Measurements from ENCODE around the gene CLDN20. TPM values are rescaled to one million over a fixed set of nuclear protein-coding genes. Genes with fewer than 3 reads are reported as not detected.
A peak's percentile ranks its signal among the peaks of the same experiment; 100 is the strongest.

Gene CLDN20
- total and polyA plus RNA-seq, 10 of the 15 experiments (the other 5 are each of a cell fraction or from before 2014, with no cell fraction given), result 0.13 to 0.23 TPM; not detected in 8

- FAIRE-seq, result peak; percentile 61
- RAD21 ChIA-PET (ENCODE audit: unreplicated experiment), result interaction anchor here (0.8 to 7.0 kb wide), 19 partner anchors 10 to 639 kb away, joined by 3 to 54 read pairs (median 4); partner anchors contain the start of gene CLDN20
- Histone ChIP-seq H3K27me3 (replicated peaks in 1 of 2; ENCODE audit: control insufficient read depth in 2 of 2, insufficient read depth in 2 of 2, low read length in 1 of 2) (no peaks in the 10 kb centered on the region), H3K79me2 (ENCODE audit: control insufficient read depth, insufficient read depth, low read length) (peaks cover 20% of the 10 kb centered on the region), H3K4me3 (peak overlapping the region; percentile 67), H3K4me2 (ENCODE audit: control insufficient read depth, insufficient read depth) (peak overlapping the region; percentile 86), H3K36me3 (ENCODE audit: control insufficient read depth in 2 of 2, insufficient read depth in 2 of 2, low read length in 1 of 2) (peaks cover 0 to 7% of the 10 kb centered on the region in 2 experiments; a peak in 2 of 4 replicates), H3K27ac (ENCODE audit: control insufficient read depth, insufficient read depth) (peak overlapping the region; percentile 88), H4K20me1 (ENCODE audit: control insufficient read depth, insufficient read depth) (no peaks in the 10 kb centered on the region), H3K4me1 (ENCODE audit: control insufficient read depth, insufficient read depth, low read length) (no peaks in the 10 kb centered on the region; the same call in 1 of the 2 replicates), H3K9ac (ENCODE audit: control insufficient read depth, insufficient read depth, low read length) (peak overlapping the region; percentile 62), H3K9me3 (replicated peaks; ENCODE audit: control insufficient read depth, insufficient read depth, low read length) (peaks cover 2% of the 10 kb centered on the region; the same call in 1 of the 3 replicates), H2AFZ (ENCODE audit: control insufficient read depth, low read depth, low read length) (peak overlapping the region; percentile 84)
- SMC1A ChIA-PET (ENCODE audit: uncharacterized antibody, unreplicated experiment), result interaction anchor here (0.6 to 5.7 kb wide), 25 partner anchors 7 to 1740 kb away, joined by 3 to 66 read pairs (median 3); no protein-coding TSS in a partner anchor
- CTCF ChIA-PET, result interaction anchor here (0.6 to 6.1 kb wide), 15 partner anchors 13 to 639 kb away, joined by 3 to 54 read pairs (median 4); no protein-coding TSS in a partner anchor
- WGBS (ENCODE audit: insufficient coverage, insufficient replicate concordance, low lambda C conversion rate, missing lambda C conversion rate), result under 1% methylated on average over 20 of the region's 20 CpGs
- TSS peak; percentile 97 for BruUV-seq (replicated peaks)
- intact Hi-C loops (cut with micrococcal nuclease; ENCODE audit: unreplicated experiment) (loop anchor here (2.0 to 10.0 kb wide), 3 partner anchors 138 to 1380 kb away; partner anchors contain the start of gene SCAF8), in situ Hi-C loops (cut with MboI) (no loop called here)
- peak; percentile 79 for ATAC-seq
- peak; percentile 85 for DNase-seq (ENCODE audit: low read depth, low spot score)
- POLR2A ChIA-PET, result interaction anchor here (0.6 to 1.5 kb wide), 23 partner anchors 13 to 1412 kb away, joined by 3 to 6 read pairs (median 3); no protein-coding TSS in a partner anchor
- TF ChIP-seq ATF2 (IDR thresholded peaks at IDR 0.05; ENCODE audit: low read length), result no peak
- TF ChIP-seq NFYB (IDR thresholded peaks at IDR 0.05; ENCODE audit: insufficient read depth, low read depth, low read length), result 0 out of 2 replicates have a peak, but pooled peaks have one; percentile 27
- TF ChIP-seq ESRRA (IDR thresholded peaks at IDR 0.05; ENCODE audit: low read length), result no peak
- TF ChIP-seq NFXL1 (IDR thresholded peaks at IDR 0.05; ENCODE audit: borderline replicate concordance), result no peak
- no peak for TF ChIP-seq CEBPB (IDR thresholded peaks at IDR 0.05; ENCODE audit: borderline replicate concordance in 1 of 2, low read depth in 2 of 2, low read length in 2 of 2)
- TF ChIP-seq YY1 (IDR thresholded peaks at IDR 0.05; ENCODE audit: low read depth, low read length), result no peak
- 0 out of 2 replicates have a peak, but pooled peaks have one; percentile 36 for TF ChIP-seq PRDM15 (CRISPR knock-in tag; IDR thresholded peaks at IDR 0.05)
- TF ChIP-seq RAD21 (IDR thresholded peaks at IDR 0.05; ENCODE audit: insufficient read depth, low read depth, low read length), result no peak
- no peak for TF ChIP-seq ZBTB40 (IDR thresholded peaks at IDR 0.05; ENCODE audit: borderline replicate concordance)
- 0 out of 2 replicates have a peak, but pooled peaks have one; percentile 39 for TF ChIP-seq CBX5 (IDR thresholded peaks at IDR 0.05; ENCODE audit: low read depth)
- 0 out of 2 replicates have a peak, but pooled peaks have one; percentile 5 for TF ChIP-seq SIN3A (IDR thresholded peaks at IDR 0.05; ENCODE audit: low read depth, low read length)
- TF ChIP-seq TCF3 (IDR thresholded peaks at IDR 0.05; ENCODE audit: borderline replicate concordance, insufficient read depth, low read depth, low read length), result no peak
Observed at GRCh38 chr6:155314773-155315515, 51.1 kb downstream of the CLDN20 start.

All from GM12878 (cell line).